Stimulated activated CD4-positive, alpha-beta T cell treated with anti-CD3 and anti-CD28 coated beads, Interleukin-1b, Interleukin-23, amount 100 ng/mL, for 4 hours (primary cell): ENCODE results near the gene OSBPL2.

ENCODE experiments used
- DNase-seq, 2 donors: peaks; one replicate each; pipeline ENCODE4 v3.0.0-alpha.2; 2020; ENCODE audit warnings: low read depth in 2 of 2

The OSBPL2 gene

GRCh38 chr20:62326959-62327725 lies 88.8 kb downstream of the OSBPL2 start:
- no peak for DNase-seq

GRCh38 chr20:62327726-62328495 lies 89.6 kb downstream of the OSBPL2 start:
- DNase-seq: no peak

- no peak for DNase-seq
Observed at GRCh38 chr20:62328684-62329388, 90.5 kb downstream of the OSBPL2 start.

GRCh38 chr20:62329389-62330377 lies 91.4 kb downstream of the OSBPL2 start:
- DNase-seq: no peak

- DNase-seq: no peak
Observed at GRCh38 chr20:62330576-62331317, 92.4 kb downstream of the OSBPL2 start.

- no peak for DNase-seq
Observed at GRCh38 chr20:62331347-62331746, 93.0 kb downstream of the OSBPL2 start.

- DNase-seq: no peak
Observed at GRCh38 chr20:62332421-62332820, 94.1 kb downstream of the OSBPL2 start.

GRCh38 chr20:62332989-62333819 lies 94.9 kb downstream of the OSBPL2 start:
- DNase-seq: no peak

GRCh38 chr20:62333820-62334595 lies 95.7 kb downstream of the OSBPL2 start:
- DNase-seq: no peak

- no peak for DNase-seq
Observed at GRCh38 chr20:62334881-62335280, 96.6 kb downstream of the OSBPL2 start.

- no peak for DNase-seq
Observed at GRCh38 chr20:62335532-62335931, 97.2 kb downstream of the OSBPL2 start.

- DNase-seq: no peak
Observed at GRCh38 chr20:62336329-62336728, 98.0 kb downstream of the OSBPL2 start.

GRCh38 chr20:62336775-62337557 lies 98.6 kb downstream of the OSBPL2 start:
- no peak for DNase-seq

- DNase-seq: no peak
Observed at GRCh38 chr20:62337558-62338293, 99.4 kb downstream of the OSBPL2 start.

- no peak for DNase-seq
Observed at GRCh38 chr20:62338294-62338620, 99.9 kb downstream of the OSBPL2 start.

- DNase-seq: no peak
Observed at GRCh38 chr20:62339647-62340062, 101.3 kb downstream of the OSBPL2 start.

GRCh38 chr20:62342910-62343309 lies 104.6 kb downstream of the OSBPL2 start:
- no peak for DNase-seq

- no peak for DNase-seq
Observed at GRCh38 chr20:62344092-62344491, 105.8 kb downstream of the OSBPL2 start.
